GM12801 (cell line): ENCODE results near the gene ARID1B.

Source experiments
- CTCF ChIP-seq: IDR thresholded peaks from one replicate; pipeline ENCODE4 v1.5.1; 2011; ENCODE audit warnings: control low read depth; ENCODE audit not compliant: insufficient read length; ENCODE audit errors: extremely low read depth

The ARID1B gene

GRCh38 chr6:157219201-157220200 lies 442.3 kb downstream of the ARID1B start:
- TF ChIP-seq CTCF, result no peak

- TF ChIP-seq CTCF, result no peak
Measured at GRCh38 chr6:157220485-157220884, 443.3 kb downstream of the ARID1B start.

- TF ChIP-seq CTCF, result no peak
Measured at GRCh38 chr6:157221049-157221816, 444.1 kb downstream of the ARID1B start.

GRCh38 chr6:157221817-157222175 lies 444.6 kb downstream of the ARID1B start:
- TF ChIP-seq CTCF, result no peak

- no peak for TF ChIP-seq CTCF
Measured at GRCh38 chr6:157222201-157222981, 445.2 kb downstream of the ARID1B start.

GRCh38 chr6:157223021-157223430 lies 445.8 kb downstream of the ARID1B start:
- TF ChIP-seq CTCF, result no peak

- no peak for TF ChIP-seq CTCF
Measured at GRCh38 chr6:157223511-157223910, 446.3 kb downstream of the ARID1B start.
